GM12801 (cell line): Measurements from ENCODE around the gene ERI3.

Source experiments
- CTCF ChIP-seq: IDR thresholded peaks from one replicate; pipeline ENCODE4 v1.5.1; 2011; ENCODE audit warnings: control low read depth; ENCODE audit not compliant: insufficient read length; ENCODE audit errors: extremely low read depth

ERI3 gene

GRCh38 chr1:44227211-44227610 lies 127.8 kb downstream of the ERI3 start:
- no peak for TF ChIP-seq CTCF

GRCh38 chr1:44225761-44226160 lies 129.3 kb downstream of the ERI3 start:
- TF ChIP-seq CTCF = no peak

GRCh38 chr1:44223187-44223610 lies 131.9 kb downstream of the ERI3 start:
- no peak for TF ChIP-seq CTCF

GRCh38 chr1:44222397-44223186 lies 132.5 kb downstream of the ERI3 start:
- no peak for TF ChIP-seq CTCF

- no peak for TF ChIP-seq CTCF
Observed at GRCh38 chr1:44221769-44222168, 133.3 kb downstream of the ERI3 start.

GRCh38 chr1:44220755-44221154 lies 134.3 kb downstream of the ERI3 start:
- no peak for TF ChIP-seq CTCF

GRCh38 chr1:44220001-44220751 lies 134.9 kb downstream of the ERI3 start:
- no peak for TF ChIP-seq CTCF
